ENCODE results near the gene KAZN. TPM values are rescaled to one million over a fixed set of nuclear protein-coding genes. Genes with fewer than 3 reads are reported as not detected.

KAZN gene
- total RNA-seq, 1 experiment from 2014 or later, result 15.6 TPM

DNA sequence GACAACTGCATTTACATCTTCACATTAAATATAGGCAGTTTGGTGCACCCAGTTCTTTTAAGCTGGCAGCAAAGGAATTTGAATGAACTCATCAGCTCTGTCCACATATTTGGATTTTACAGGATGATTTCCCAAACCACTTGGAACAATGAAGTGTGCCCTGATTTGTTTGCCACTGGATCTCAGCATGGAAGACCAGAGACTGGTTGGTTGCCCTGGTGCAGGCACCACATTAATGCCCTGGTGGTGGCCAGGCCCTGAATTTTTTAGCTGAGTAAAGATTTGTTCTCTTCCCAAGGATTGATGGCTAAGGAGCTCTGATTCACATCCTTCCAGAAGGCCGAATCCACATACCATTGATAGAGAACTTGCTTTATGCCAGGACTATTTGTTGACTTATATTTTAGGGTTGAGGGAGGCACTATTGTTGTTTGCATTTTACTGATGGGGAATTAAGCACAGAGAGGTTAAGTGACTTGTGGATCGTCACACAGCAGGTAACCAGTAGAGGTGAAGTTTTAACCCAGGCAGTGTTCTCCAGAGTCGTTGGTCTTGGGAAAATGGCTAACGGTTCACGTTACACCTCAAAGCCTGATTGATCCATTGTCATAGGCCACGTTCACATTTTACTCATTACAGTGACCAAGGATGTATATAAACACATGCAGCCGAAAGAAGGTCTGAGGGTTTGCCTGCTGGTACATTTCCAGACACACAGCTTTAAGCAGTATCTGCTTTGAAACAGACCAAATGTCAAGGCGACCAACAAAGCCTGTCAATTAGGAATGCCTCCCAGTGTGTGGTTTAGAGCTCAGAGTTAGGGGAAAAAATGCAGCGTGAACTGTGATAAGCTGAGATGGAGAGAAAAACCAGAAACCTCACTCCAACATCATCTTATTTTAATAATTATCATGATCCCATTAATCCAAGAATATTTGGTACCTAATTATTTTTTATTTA lies 50.7 kb downstream of the KAZN start:
- Histone ChIP-seq H3K27ac (no peak overlapping the region), H3F3A (ENCODE audit: insufficient read depth, low read depth) (no peaks in the 10 kb centered on the region), H3K9me2 (ENCODE audit: insufficient read depth) (no peaks in the 10 kb centered on the region), H3K79me2 (ENCODE audit: low read depth) (no peaks in the 10 kb centered on the region), H3K4me1 (replicated peaks; ENCODE audit: insufficient read depth) (no peaks in the 10 kb centered on the region), H2AFZ (no peak overlapping the region), H3K27me3 (ENCODE audit: insufficient read depth, low read depth) (no peaks in the 10 kb centered on the region), H3K36me3 (ENCODE audit: low read depth) (no peaks in the 10 kb centered on the region), H3K9me3 (ENCODE audit: insufficient read depth, low read depth) (no peaks in the 10 kb centered on the region), H4K20me1 (ENCODE audit: insufficient read depth) (no peaks in the 10 kb centered on the region), H3K4me2 (no peak overlapping the region), H3K4me3 (no peak overlapping the region)
- intact Hi-C loops (cut with micrococcal nuclease; ENCODE audit: unreplicated experiment), result no loop called here
- ChIA-PET POLR2A (ENCODE audit: unreplicated experiment) (interaction anchor here (0.6 kb wide), 2 partner anchors 240 to 498 kb away, joined by 3 to 5 read pairs; no protein-coding TSS in a partner anchor), CTCF (no interaction called here)
- TF ChIP-seq EZH2 (IDR thresholded peaks at IDR 0.05; ENCODE audit: low read depth), result no peak
- TF ChIP-seq, protein P1, sequence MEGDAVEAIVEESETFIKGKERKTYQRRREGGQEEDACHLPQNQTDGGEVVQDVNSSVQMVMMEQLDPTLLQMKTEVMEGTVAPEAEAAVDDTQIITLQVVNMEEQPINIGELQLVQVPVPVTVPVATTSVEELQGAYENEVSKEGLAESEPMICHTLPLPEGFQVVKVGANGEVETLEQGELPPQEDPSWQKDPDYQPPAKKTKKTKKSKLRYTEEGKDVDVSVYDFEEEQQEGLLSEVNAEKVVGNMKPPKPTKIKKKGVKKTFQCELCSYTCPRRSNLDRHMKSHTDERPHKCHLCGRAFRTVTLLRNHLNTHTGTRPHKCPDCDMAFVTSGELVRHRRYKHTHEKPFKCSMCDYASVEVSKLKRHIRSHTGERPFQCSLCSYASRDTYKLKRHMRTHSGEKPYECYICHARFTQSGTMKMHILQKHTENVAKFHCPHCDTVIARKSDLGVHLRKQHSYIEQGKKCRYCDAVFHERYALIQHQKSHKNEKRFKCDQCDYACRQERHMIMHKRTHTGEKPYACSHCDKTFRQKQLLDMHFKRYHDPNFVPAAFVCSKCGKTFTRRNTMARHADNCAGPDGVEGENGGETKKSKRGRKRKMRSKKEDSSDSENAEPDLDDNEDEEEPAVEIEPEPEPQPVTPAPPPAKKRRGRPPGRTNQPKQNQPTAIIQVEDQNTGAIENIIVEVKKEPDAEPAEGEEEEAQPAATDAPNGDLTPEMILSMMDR (conservative IDR thresholded peaks at IDR 0.05), result no peak
- no peak for DNase-seq
- BruUV-seq (replicated peaks), result no TSS peak

DNA sequence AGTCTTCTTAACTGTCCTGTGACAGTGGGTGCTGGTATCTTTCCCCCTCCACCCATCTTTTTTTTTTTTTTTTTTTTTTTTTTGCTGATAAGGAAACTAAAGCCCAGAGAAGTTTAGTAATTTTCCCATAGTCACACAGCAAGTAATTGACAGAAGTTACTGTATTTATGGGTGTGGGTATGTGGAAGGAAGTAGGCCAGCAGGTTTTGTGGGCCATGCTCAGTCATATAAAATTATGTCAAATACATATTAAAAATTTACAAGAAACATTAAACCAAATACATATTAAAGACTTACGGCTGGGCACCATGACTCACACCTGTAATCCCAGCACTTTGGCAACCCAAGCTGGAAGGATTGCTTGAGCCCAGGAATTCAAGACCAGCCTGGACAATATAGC lies 51.5 kb downstream of the KAZN start:
- no TSS peak for BruUV-seq (replicated peaks)
- CTCF ChIA-PET, result no interaction called here
- intact Hi-C loops (cut with micrococcal nuclease; ENCODE audit: unreplicated experiment), result no loop called here

GRCh38 chr1:14650951-14651350 lies 52.5 kb downstream of the KAZN start:
- no peaks in the 10 kb centered on the region for H4K20me1 ChIP-seq (ENCODE audit: insufficient read depth)
- no peaks in the 10 kb centered on the region for H3K36me3 ChIP-seq (ENCODE audit: low read depth)
- no peaks in the 10 kb centered on the region for H3F3A ChIP-seq (ENCODE audit: insufficient read depth, low read depth)
- no peak for DNase-seq
- H3K27ac ChIP-seq, result no peak overlapping the region
- H3K4me2 ChIP-seq, result no peak overlapping the region
- no peaks in the 10 kb centered on the region for H3K79me2 ChIP-seq (ENCODE audit: low read depth)
- intact Hi-C loops (cut with micrococcal nuclease; ENCODE audit: unreplicated experiment), result no loop called here
- H3K4me1 ChIP-seq (replicated peaks; ENCODE audit: insufficient read depth), result no peaks in the 10 kb centered on the region
- no peak overlapping the region for H2AFZ ChIP-seq
- POLR2A ChIA-PET (ENCODE audit: unreplicated experiment), result no interaction called here
- H3K27me3 ChIP-seq (ENCODE audit: insufficient read depth, low read depth), result peaks cover 7% of the 10 kb centered on the region; the same call in 1 of the 2 replicates
- TF ChIP-seq, protein P1 (conservative IDR thresholded peaks at IDR 0.05), result no peak
- TF ChIP-seq EZH2 (IDR thresholded peaks at IDR 0.05; ENCODE audit: low read depth), result no peak
- H3K9me2 ChIP-seq (ENCODE audit: insufficient read depth), result no peaks in the 10 kb centered on the region
- CTCF ChIA-PET, result no interaction called here
- BruUV-seq (replicated peaks), result no TSS peak
- no peaks in the 10 kb centered on the region for H3K9me3 ChIP-seq (ENCODE audit: insufficient read depth, low read depth)
- no peak overlapping the region for H3K4me3 ChIP-seq

More for the DNA sequence above, 51.5 kb downstream of the KAZN start:
- TF ChIP-seq, protein P1 (conservative IDR thresholded peaks at IDR 0.05), result no peak
- Histone ChIP-seq H3K4me3 (no peak overlapping the region), H4K20me1 (ENCODE audit: insufficient read depth) (no peaks in the 10 kb centered on the region), H3K4me2 (no peak overlapping the region), H3K4me1 (replicated peaks; ENCODE audit: insufficient read depth) (no peaks in the 10 kb centered on the region), H2AFZ (no peak overlapping the region), H3K36me3 (ENCODE audit: low read depth) (no peaks in the 10 kb centered on the region), H3K27me3 (ENCODE audit: insufficient read depth, low read depth) (no peaks in the 10 kb centered on the region), H3K79me2 (ENCODE audit: low read depth) (no peaks in the 10 kb centered on the region), H3K9me2 (ENCODE audit: insufficient read depth) (no peaks in the 10 kb centered on the region), H3F3A (ENCODE audit: insufficient read depth, low read depth) (no peaks in the 10 kb centered on the region), H3K27ac (no peak overlapping the region), H3K9me3 (ENCODE audit: insufficient read depth, low read depth) (no peaks in the 10 kb centered on the region)
- no peak for DNase-seq
- POLR2A ChIA-PET (ENCODE audit: unreplicated experiment), result interaction anchor here (0.6 kb wide), 1 partner anchor 241 kb away, joined by 3 read pairs; no protein-coding TSS in a partner anchor
